ENCODE measurements around the gene TAPBP. TPM values are rescaled to one million over a fixed set of nuclear protein-coding genes. Genes with fewer than 3 reads are reported as not detected.

TAPBP gene
- total RNA-seq, result 38.6 and 108 TPM in 2 replicates

GRCh38 chr6:33313709-33314514, at the start of gene TAPBP:
Gene TAPBP (minus strand): TSS chr6:33314078. CDS start chr6:33314041, 37 bp downstream.

GRCh38 chr6:33317669-33318425, 4.0 kb upstream of the TAPBP start, which contains the start of gene ZBTB22:
Gene ZBTB22 (minus strand): TSS chr6:33317744. CDS start chr6:33316916, 828 bp downstream.

GRCh38 chr6:33298773-33299236, 15.1 kb downstream of the TAPBP start, which contains the start of gene RGL2:
Gene RGL2 (minus strand): TSS chr6:33298942. CDS start chr6:33298610, 332 bp downstream.

DNA sequence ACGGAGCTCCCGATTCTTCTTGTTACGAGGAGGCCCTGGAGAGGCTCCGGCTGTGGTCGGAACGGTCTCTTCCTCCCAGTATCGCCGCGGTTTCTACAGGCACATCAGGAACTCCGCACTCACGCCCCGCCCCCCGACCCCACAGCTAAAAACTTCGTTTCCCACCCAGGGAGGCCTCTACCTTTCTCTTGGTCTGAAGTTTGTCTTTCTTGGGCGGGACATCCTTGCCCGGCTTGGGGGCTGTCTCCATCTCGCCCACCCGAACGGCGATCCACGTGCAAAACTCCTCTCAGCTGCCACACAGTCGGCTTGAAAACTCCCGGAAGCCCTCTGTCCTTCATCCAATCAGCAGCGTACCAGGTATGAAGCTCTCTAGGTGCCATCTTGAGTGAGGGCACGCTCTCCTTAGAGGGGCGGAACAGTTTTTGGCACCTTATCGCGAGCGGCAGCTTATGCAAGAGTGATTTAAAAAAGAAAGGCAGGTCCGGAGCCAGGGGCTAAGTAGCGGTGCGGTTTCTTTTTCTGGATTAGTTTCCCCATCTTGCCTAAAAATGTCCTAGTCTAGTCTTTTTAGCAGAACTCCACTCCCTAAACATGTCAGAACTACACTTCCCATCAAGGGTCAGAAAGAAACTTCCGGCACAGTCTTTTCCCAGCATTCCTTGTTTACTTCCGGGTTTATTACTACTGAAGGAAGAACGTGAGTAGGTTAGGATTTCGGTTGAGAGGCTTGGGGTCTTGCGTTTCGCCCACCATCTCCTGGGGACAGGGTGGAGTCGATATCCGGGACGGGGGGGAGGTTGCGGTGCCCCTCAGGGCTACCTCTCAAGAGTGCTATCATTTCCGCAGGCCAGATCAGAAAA, 24.7 kb downstream of the TAPBP start, which contains the start of the genes PFDN6 and WDR46:
Gene PFDN6, plus strand, starts transcription at position 681 of the 863 bp plus-strand sequence. CDS start 256 bp downstream, outside the sequence.
Gene WDR46, minus strand, starts transcription at position 319 of the 863 bp plus-strand sequence. Its CDS starts 69 bp downstream, at position 250.

DNA sequence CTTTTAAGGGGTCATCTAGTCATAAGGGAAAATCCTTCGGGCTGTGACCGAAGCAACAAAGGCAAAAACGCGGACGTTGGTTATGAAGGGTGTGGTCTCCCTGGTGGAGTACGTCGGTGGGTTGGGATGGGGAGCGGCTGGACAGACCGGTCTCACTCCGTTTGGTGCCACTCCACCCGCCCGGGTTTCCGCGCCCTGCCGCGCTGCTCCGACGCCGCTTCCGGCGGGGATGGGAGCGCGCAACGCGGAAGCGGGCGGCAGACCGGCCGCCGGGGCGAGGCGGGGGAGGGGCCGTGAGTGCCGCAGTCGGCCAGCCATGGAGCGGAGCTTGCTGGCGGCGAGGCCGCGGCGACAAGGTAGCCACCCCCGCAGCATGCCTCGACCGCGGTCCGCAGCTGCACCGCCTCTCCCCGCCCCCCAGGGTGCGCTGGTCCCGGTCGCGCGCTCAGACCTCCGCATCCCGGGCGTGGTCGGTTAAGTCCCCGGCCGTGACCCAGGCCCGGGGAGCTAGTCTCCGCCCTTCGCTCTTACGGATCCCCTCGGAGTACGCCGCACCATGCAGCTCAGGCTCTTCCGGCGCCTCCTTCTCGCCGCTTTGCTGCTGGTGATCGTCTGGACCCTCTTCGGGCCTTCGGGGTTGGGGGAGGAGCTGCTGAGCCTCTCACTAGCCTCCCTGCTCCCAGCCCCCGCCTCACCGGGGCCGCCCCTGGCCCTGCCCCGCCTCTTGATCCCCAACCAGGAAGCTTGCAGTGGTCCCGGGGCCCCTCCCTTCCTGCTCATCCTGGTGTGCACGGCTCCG, 36.8 kb downstream of the TAPBP start, which contains the start of gene B3GALT4:
Gene B3GALT4, plus strand, starts transcription at position 260 of the 799 bp plus-strand sequence. Its CDS starts 297 bp downstream, at position 557.

GRCh38 chr6:33271468-33272274, 42.2 kb downstream of the TAPBP start, which contains the start of the genes RPS18 and VPS52:
Gene RPS18 (plus strand): TSS chr6:33272075. CDS start chr6:33272120, 45 bp downstream.
Gene VPS52 (minus strand): TSS chr6:33271876. CDS start chr6:33271675, 201 bp downstream.

Other genes with a start within 250 kb of the TAPBP start
- gene HLA-DPA1, start 240.4 kb downstream of the TAPBP start, total RNA-seq, result 3.6 and 4.5 TPM in 2 replicates
- 1.1 and 3.6 TPM in 2 replicates for gene HLA-DPB1, start 238.1 kb downstream of the TAPBP start, total RNA-seq
- 0.24 and 0.43 TPM in 2 replicates for gene COL11A2, start 121.6 kb downstream of the TAPBP start, total RNA-seq
- 15.2 and 18.1 TPM in 2 replicates for gene RXRB, start 113.4 kb downstream of the TAPBP start, total RNA-seq
- gene SLC39A7, start 113.2 kb downstream of the TAPBP start, total RNA-seq, result 43.1 and 60.0 TPM in 2 replicates
- 48.0 and 64.6 TPM in 2 replicates for gene HSD17B8, start 109.4 kb downstream of the TAPBP start, total RNA-seq
- 24.5 and 31.6 TPM in 2 replicates for gene RING1, start 105.6 kb downstream of the TAPBP start, total RNA-seq
- 17.5 and 24.1 TPM in 2 replicates for gene VPS52, start 42.2 kb downstream of the TAPBP start, total RNA-seq
- 4,554 and 7,694 TPM in 2 replicates for gene RPS18, start 42.0 kb downstream of the TAPBP start, total RNA-seq
- gene B3GALT4, start 37.0 kb downstream of the TAPBP start, total RNA-seq, result 3.6 and 11.1 TPM in 2 replicates
- gene WDR46, start 24.8 kb downstream of the TAPBP start, total RNA-seq, result 101 and 139 TPM in 2 replicates
- 42.2 and 47.1 TPM in 2 replicates for gene PFDN6, start 24.5 kb downstream of the TAPBP start, total RNA-seq
- 42.9 and 45.8 TPM in 2 replicates for gene RGL2, start 15.1 kb downstream of the TAPBP start, total RNA-seq
- 13.9 and 14.2 TPM in 2 replicates for gene ZBTB22, start 3.7 kb upstream of the TAPBP start, total RNA-seq
- gene DAXX, start 8.9 kb upstream of the TAPBP start, total RNA-seq, result 27.5 and 49.6 TPM in 2 replicates
- 0.85 and 5.3 TPM in 2 replicates for gene KIFC1, start 77.7 kb upstream of the TAPBP start, total RNA-seq
- 9.9 and 15.1 TPM in 2 replicates for gene PHF1, start 96.9 kb upstream of the TAPBP start, total RNA-seq
- 42.2 and 93.7 TPM in 2 replicates for gene CUTA, start 104.0 kb upstream of the TAPBP start, total RNA-seq
- gene SYNGAP1, start 106.0 kb upstream of the TAPBP start, total RNA-seq, result 1.4 and 2.1 TPM in 2 replicates
- gene ZBTB9, start 140.5 kb upstream of the TAPBP start, total RNA-seq, result 6.0 and 7.5 TPM in 2 replicates

Data from tracheal epithelial cell (primary cell).